Inflammatory macrophage (primary cell): ENCODE measurements around the gene MINDY1.

ENCODE experiments used
- DNase-seq, 2 donors: peaks; one replicate each; pipeline ENCODE4 v3.0.0-alpha.2; 2020 to 2022

Gene MINDY1

DNA sequence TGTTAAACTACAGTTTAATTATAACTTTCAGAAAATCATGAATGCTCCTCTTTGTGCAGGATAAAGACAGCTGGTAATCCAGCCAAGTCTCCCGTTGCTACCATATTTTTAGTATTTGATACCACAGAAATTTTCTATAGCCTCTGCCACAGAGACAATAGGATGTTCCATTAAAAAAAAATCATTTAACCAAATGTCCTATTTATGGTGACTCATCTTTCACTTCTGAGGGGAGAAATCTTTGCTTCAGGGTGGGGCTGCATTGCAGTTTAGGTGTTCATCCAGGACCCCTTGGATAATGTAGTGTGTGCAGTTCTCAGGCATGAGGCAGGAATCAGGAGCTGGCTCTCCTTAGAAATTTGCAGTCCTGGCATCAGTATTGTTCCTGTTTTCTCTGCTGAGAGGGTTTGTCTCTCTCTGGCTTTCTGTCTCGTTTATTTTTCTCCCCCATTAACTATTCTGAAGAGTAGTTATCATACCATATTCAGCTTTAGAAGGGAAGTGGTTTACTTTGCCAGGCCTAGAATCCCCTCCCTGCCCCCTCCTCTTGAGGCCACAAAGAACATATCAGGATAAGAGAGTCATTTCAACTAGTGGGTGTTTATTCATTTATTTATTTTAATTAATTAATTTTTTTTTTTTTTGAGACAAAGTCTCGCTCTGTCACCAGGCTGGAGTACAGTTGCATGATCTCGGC lies 4.6 kb upstream of the MINDY1 start:
- DNase-seq, result no peak

GRCh38 chr1:151010346-151010726 lies 3.6 kb upstream of the MINDY1 start:
- DNase-seq, result no peak

GRCh38 chr1:151009674-151010345 lies 3.1 kb upstream of the MINDY1 start:
- DNase-seq, result no peak

GRCh38 chr1:151009206-151009587 lies 2.5 kb upstream of the MINDY1 start:
- DNase-seq, result no peak

DNA sequence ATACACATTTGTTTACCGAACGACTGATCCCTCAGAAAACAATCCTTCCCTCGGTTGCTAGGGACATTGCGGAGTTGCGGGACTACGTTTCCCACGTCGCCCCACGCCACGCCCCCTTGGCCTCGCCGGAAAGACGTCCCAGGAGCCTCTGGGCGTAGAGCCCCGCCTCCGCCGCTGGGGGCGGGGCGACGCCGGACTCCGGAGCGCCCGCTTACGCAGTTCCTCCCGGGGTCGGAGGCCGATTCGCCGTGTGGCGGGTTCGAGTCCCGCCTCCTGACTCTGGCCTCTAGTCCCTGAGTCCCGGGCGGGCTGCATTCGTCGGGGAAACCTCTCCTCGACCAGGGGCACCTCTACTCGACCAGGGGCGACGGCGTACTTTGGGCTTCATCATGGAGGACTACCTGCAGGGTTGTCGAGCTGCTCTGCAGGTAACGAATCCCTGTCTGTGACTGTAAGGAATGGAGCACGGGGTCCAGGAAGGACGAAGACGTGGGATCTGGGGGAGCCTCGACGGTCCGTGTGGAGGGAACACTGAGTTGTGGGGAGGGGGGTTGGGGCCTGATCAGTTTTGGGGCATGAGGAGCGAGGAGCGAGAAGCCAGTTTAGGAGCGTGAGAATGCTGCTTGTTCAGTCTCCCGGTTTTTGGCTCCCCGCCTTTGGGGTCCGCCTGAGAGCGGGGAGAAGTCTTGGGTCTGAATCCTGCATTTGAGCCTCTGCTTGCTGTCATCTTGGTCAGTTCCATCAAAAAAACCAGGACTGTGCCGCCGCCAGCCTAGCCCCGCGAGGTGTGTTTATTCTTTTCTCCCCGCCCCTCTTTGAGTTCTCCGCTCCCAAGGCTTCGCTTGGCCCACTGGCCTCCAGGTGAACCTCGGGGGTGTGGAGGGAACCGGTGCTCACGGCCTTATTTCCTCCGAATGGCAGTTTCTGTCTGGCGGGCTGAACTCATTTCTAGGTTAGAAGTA lies 1.8 kb upstream of the MINDY1 start, which contains the start of gene PRUNE1:
Gene PRUNE1 (plus strand): TSS at position 206 of the 962 bp plus-strand sequence. CDS start 184 bp downstream, at position 390.
- DNase-seq, result peak; percentile 98 to 99

DNA sequence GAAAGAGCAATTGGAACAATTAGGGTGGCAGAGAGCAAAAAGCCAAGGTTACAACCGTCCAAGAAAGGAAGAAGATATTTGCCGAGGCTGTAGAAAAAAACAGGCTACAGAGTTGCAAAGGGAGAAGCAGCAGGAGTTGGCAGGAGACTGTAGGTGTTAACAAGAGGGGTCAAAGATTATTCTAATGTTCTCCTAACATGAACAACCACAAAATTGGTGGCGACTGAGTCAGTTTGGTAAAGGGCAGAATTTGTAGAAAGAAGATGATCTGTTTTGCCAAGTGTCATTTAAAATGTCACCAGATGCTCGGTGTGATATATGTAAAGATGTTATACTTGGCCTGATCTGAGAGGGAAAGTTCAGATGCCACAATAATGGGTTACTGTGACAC lies 1.1 kb upstream of the MINDY1 start:
- no peak for DNase-seq

DNA sequence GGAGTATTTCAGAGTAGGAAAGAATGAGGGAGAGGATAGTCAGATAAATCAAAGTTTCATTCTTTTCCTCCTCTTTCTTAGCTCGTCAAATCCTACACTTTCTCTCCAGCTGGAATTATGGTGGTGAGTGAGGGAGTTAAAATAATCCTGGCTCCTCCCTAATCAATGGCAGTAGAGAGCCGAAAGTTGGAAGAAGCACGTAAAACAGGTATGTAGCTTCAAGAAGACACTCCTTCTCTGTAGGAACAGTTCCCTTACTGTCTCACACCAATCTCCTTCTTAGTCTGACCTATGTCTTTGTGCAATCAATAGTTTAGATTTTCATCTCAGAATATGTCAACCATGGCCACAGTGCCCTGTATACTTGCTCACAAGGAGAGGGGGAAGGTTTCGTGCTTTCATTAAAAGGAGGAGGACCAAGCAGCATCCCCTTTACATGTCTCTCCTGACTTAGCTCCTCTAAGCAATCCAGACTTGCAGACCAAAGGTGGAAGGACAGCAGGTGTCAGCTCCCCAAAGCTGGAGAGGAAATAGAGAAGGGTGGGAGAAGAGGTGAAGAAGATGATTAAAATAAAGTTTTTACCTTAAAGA lies 878 bp downstream of the MINDY1 start:
- no peak for DNase-seq

- DNase-seq, result peak in 1 of 2 donors; percentile 19
Observed at GRCh38 chr1:151003180-151003579, 3.5 kb downstream of the MINDY1 start.

- no peak for DNase-seq
Observed at GRCh38 chr1:151002611-151003010, 4.1 kb downstream of the MINDY1 start.

- peak; percentile 41 to 46 for DNase-seq
Observed at GRCh38 chr1:151002051-151002450, 4.7 kb downstream of the MINDY1 start.

DNA sequence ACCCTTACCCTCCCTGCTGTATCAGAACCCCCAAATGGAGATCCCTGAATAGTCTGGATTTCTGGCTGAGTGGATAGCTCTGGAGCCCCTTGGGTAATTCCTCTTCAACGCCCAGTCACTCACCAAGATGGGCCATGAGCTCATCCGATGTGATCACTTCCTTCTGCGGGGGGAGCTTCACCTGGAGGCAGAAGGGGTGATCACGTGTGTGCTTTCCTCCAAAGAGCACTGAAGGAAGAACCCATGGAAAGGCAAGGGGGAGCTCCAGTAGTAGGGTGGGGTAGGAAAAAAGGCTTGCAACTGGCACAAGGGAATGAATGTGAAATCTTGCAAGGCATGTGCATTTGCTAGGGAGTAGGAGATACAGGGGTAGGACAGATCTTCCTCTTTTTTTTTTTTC lies 5.1 kb downstream of the MINDY1 start:
- peak; percentile 60 to 79 for DNase-seq

DNA sequence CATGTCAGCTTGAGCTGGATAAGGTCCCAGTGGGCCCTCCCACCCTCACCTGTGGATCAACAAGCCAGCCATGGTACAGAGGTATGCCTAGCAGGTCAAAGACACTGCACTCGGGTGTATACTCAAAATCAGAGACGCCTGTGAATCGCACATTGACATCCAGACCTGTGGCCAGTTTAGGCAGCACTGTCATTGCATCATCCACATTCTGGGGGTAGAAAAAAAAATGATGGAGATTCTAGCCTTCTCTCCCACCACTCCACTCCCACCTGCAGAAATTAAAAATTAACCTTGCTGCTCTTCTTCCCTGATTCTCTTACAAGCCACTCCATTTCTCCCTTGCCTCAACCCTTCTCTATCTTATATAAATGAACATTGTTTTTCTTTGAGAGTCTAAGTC lies 6.3 kb downstream of the MINDY1 start:
- DNase-seq, result no peak

- DNase-seq, result peak; percentile 21 to 31
Observed at GRCh38 chr1:150999926-151000325, 6.8 kb downstream of the MINDY1 start.

- peak; percentile 19 to 67 for DNase-seq
Observed at GRCh38 chr1:150999051-150999674, 7.5 kb downstream of the MINDY1 start.

- DNase-seq, result no peak
Observed at GRCh38 chr1:150997949-150998348, 8.8 kb downstream of the MINDY1 start.

DNA sequence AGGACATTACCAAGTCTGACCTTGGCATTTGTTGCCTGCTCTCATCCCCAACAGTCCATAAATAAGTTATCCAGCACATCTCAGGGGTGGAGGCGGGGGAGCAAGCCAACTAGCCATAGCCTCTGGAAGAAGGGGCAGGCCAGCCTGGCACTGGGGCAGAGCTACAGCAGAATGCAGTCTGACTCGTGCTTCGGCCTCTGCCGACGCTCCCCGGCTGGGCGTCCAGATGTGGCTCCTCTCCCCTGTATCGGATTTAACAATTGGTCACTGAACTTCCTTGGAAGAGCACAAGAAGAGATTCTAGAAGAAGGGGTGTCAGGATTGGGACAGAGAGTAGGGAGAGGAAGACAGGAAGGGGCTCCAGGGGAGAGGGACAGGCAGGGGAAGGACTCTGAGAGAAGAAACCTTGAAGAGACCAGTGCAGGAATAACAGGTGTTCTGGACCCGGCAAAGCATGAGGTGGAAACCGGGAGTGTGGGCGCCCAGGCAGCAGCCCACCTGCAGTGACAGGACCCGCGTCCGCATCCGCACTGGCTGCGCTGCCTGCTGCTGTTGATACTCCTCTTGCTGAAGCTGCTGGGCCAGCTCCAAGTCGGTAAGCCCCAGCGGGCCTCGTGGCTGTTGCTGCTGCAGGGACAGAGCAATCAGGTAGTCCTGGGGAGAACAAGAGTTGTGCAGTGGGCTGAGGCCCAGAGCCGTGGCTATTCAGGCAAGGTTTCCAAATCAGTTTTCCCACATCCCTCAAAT lies 9.4 kb downstream of the MINDY1 start:
- DNase-seq, result no peak

GRCh38 chr1:150995896-150996295 lies 10.8 kb downstream of the MINDY1 start:
- peak; percentile 36 to 45 for DNase-seq

DNA sequence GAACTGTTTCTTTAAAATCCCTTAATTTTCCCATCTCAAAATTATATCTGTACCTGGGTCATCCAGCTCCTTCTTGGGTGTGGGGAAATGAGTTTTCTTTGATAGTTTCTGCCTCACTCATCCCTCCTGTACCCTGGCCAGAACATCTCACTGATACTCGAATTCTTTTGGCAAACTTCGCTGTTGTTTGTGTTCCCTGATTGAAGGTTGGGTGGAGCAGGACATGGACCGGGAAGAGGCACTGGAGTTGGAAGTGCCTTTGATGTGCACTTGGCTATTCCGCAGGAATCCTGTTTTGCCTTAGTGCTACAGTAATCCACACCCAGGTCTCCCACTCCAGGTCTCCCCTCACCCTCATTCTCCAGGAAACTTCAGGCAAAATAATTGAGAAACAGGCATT lies 11.2 kb downstream of the MINDY1 start:
- no peak for DNase-seq

GRCh38 chr1:150994248-150994647 lies 12.5 kb downstream of the MINDY1 start:
- no peak for DNase-seq

GRCh38 chr1:150992626-150993025 lies 14.1 kb downstream of the MINDY1 start:
- no peak for DNase-seq

DNA sequence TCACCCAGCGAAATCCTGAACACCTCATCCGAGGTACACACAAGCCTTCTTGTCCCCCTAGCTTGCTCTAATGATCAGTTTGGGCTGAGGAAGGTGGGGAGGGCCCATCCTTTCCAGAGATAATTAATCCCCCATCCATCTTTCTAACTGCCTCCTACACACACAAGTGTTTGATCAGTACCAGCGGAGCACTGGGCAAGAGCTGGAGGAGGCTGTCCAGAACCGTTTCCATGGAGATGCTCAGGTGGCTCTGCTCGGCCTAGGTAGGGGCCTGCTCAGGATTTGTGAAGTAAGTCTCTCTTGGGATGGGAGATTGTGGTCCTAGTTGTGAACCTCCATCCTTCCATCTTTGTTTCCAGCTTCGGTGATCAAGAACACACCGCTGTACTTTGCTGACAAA lies 18.8 kb downstream of the MINDY1 start:
- DNase-seq, result no peak
